Measurements from ENCODE around the gene FBLN1.
"Not testable (repeated sequence)": the region's sequence is repeated elsewhere in the genome, so short reads cannot be mapped to it uniquely, and the experiment has no call there.

FBLN1 gene, protein sequence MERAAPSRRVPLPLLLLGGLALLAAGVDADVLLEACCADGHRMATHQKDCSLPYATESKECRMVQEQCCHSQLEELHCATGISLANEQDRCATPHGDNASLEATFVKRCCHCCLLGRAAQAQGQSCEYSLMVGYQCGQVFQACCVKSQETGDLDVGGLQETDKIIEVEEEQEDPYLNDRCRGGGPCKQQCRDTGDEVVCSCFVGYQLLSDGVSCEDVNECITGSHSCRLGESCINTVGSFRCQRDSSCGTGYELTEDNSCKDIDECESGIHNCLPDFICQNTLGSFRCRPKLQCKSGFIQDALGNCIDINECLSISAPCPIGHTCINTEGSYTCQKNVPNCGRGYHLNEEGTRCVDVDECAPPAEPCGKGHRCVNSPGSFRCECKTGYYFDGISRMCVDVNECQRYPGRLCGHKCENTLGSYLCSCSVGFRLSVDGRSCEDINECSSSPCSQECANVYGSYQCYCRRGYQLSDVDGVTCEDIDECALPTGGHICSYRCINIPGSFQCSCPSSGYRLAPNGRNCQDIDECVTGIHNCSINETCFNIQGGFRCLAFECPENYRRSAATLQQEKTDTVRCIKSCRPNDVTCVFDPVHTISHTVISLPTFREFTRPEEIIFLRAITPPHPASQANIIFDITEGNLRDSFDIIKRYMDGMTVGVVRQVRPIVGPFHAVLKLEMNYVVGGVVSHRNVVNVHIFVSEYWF

DNA sequence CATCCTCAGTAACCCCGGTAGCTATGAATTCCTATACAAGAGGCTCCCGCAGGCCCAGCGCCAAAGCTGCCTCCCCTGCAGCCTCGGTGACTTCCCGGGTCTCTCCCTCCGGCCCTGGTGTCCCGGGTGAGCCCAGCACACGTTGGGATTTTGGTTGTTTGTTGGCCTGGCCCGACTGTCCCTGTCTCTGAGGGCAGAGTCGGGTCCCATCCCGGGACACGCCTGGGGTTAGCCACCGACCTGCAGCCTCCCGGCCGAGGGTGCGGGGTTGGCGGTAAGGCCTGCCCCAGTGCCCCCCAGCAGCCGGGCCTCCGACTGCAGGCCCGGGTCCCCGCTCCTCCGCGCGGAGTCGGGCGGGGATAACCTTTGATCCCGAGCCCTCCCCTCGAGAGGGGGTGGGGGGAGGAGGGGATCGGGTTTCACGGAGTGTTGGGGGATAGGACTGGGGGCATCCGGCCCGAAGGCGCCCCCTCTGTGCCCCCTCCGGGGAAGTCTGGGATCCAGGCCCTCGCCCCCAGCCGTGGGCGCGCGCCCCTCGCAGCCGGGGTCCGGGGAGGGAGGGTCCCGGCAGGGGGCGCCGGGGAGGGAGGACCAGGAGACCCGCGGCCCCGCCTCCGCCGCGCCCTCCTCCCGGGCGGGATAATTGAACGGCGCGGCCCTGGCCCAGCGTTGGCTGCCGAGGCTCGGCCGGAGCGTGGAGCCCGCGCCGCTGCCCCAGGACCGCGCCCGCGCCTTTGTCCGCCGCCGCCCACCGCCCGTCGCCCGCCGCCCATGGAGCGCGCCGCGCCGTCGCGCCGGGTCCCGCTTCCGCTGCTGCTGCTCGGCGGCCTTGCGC lies at the start of gene FBLN1:
TSS of gene FBLN1 (plus strand) at position 669 of the 835 bp plus-strand sequence. CDS start at position 772, 103 bp downstream.
- no peak for DNase-seq (ENCODE audit: low read depth in 2 of 2)

DNA sequence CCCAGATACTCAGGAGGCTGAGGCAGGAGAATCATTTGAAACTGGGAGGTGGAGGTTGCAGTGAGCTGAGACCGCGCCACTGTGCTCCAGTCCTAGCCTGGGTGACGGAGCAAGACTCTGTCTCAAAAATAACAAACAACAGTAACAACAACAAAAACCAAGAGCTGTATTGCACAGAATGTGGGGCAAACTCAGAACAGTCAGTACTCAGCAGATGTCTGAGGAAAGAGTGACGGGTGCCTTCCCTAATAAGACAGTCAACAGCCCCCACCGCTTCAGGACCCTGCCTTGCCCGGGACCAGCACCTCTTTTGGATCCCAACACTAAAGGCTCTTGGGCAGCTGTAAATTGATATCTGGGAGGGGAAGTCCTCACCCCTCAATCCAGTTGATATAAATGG lies 48.9 kb upstream of the FBLN1 start:
- no peak for DNase-seq (ENCODE audit: low read depth in 2 of 2)

DNA sequence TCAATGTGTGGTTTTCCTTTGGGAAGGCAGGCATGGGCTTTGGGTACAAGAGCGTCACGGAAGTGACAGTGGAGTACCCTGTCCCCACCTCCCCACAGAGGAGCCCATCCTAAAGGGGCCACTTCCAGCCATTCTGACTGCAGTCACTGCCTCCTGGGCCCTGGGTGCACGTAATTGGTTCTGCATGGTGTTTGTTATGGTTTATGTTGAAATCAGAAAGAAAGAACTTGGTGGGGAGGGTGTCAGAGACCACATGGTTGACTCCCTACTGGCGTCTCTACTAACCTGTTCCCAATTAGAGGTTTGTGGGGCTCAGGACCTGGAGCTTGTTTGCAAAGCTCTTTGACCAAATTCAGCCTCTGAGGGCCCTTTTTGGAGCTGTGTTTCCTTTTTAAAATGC lies 48.4 kb upstream of the FBLN1 start:
- no peak for DNase-seq (ENCODE audit: low read depth in 2 of 2)

DNA sequence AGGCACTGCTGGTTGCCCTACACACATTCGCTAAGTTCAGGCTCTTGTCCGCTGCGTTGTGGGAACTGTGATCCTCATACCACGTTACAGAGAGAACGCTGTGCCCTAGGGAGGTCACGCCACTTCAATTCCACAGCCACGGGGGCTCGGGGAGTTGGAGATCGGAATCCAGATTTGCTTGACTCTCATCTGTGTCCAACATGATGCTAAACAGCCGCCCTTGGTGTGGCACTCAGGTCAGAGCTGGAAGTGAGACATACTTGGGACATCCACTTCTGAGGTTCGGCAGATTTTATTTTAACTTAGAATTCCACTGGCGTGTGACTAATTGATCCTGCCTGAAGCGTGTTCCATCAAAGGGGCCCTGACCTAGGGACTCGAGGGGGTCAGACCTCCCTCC lies 47.5 kb upstream of the FBLN1 start:
- no peak for DNase-seq (ENCODE audit: low read depth in 2 of 2)

DNA sequence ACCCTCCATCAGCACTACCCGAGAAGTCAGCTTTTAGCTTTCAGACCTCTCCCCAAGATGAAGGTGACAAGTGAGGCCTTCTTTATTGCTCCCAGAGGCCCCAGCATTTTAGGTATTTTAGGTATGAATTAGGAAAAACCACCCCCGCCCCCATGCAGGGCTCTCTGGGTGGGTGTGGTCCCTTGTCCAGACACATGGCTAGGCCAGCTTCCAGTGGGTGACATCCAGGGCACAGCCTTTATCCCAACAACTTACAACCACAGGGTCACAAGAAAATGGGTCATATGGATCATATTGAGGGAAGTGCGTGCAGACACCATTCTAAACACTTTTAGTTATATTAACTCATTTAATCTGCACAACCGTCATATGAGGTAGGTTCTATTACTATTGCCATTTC lies 47.1 kb upstream of the FBLN1 start:
- DNase-seq (ENCODE audit: low read depth in 2 of 2): no peak

DNA sequence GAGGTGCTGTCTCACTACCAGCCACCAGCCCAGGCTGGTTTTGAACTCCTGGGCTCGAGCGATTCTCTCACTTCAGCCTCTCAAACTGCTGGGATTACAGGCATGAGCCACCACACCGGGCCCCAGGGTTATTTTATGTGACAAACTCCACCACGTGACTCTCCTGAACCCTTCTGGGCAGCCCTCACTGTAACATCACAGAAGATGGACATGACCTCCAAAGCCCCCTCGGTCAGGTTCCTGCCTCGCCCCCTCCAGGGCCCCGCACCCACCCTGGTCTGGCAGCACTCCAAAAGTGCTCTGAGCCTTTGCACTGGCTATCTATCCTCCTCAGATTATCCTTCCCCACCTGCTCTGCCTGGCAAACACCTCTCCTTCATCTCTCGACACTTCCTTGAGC lies 45.9 kb upstream of the FBLN1 start:
- DNase-seq (ENCODE audit: low read depth in 2 of 2): no peak

DNA sequence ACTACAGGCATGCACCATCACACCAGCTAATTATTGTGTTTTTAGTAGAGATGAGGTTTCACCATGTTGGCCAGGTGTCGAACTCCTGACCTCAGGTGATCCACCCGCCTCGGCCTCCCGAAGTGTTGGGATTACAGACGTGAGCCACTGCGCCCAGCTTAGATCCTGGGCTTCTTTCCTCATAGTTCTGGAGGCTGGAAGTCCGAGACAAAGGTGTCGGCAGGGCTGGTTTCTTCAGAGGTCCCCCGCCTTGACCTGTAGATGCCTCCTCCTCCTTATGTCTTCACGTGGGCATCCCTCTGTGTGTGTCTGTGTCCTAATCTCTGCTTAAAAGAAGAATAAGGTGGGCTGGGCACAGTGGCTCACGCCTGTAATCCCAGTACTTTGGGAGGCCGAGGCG lies 44.2 kb upstream of the FBLN1 start:
- no peak for DNase-seq (ENCODE audit: low read depth in 2 of 2)

DNA sequence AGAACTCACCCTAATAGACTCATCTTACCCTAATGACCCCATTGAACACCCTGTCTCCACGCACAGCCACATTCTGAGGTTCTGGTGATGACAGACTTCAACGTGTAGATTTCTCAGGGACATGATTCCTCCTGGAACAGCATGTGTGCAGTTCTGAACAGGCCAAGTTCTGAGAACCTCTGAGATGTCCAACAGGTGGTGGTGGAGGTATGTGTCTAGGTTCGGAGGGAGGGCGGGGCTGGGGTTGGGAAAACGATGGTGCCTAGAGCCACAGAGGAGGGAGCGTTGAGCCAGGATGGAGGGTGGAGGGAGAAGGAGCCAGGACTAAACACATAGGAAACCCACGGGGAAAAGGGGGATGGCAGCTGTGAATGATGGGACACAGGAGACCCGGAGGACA lies 43.4 kb upstream of the FBLN1 start:
- DNase-seq (ENCODE audit: low read depth in 2 of 2): no peak

DNA sequence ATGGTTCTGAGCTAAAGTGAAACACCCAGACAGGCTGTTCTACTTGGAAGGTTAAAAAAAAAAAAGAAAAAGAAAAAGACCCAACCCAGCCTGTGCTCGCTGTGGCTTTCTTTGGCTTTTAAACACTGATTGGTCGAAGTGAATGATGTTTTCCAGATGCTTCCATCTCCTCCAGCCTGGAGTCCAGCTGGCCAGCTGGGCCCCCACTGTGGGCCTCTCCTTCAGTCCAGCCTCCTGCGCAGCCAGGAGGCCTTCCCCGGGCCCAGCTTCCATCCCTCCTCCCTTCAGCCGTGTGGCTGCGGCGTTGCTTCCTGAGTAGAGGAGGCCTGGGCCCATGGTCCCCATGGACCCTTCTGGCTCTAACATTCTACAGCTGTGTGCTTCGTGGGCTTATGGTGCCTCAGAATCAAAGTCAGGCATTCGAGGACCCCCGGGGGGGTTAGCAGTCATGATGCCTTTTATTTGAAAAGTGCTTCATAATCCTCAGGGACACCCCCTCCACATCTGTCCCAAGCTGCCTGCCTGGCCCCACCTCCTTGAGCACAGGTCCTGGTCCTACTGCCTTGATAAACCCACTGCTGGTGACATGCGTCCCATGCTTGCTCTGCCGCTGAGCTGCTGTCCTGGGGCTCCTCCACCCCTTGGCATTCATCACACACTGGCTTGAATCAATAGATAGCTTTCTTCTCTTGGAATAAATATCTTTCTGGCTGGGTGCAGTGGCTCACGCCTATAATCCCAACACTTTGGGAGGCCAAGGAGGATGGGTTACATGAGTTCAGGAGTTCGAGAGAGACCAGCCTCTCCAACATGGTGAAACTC lies 42.2 kb upstream of the FBLN1 start:
- DNase-seq (ENCODE audit: low read depth in 2 of 2): no peak

DNA sequence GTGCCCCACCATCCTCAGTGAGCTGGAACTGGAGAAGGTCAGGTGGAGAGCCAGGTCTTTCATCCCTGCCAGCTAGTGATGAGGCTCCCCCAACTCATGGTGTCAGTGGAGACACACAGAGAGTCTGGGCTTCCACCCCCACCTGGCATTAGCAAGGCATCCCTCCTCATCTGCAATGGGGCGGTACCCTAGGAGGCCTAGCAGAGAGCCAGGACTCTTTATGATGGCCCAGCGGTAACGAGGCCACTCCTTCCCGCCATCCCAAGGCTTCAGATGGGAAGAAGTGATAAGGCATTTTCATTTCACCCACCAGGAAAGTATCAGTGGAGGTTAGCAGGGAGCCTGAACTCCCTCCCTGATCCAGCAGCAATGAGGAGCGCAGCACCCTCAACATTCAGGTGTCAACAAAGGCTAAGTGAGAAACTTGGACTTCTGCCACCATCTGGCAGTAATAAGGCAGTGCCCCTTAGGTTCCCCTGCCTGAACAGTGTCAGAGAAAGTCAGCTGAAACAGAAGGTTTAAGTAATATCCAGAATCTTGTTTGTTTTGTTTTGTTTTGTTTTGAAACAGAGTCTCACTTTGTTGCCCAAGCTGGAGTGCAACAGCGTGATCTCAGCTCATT lies 40.5 kb upstream of the FBLN1 start:
- no peak for DNase-seq (ENCODE audit: low read depth in 2 of 2)

DNA sequence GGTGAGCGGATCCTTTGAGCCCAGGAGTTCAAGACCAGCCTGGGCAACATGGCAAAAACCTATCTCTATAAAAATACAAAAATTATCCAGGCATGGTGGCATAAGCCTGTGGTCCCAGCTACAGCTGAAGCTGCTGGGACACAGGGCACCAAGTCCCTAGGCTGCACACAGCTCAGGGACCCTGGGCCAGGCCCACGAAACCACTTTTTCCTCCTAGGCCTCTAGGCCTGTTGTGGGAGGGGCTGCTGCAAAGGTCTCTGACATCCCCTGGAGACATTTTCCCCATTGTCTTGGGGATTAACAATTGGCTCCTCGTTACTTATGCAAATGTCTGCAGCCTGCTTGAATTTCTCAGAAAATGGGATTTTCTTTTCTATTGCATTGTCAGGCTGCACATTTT lies 39.0 kb upstream of the FBLN1 start:
- not testable (repeated sequence) for DNase-seq (ENCODE audit: low read depth in 2 of 2)

DNA sequence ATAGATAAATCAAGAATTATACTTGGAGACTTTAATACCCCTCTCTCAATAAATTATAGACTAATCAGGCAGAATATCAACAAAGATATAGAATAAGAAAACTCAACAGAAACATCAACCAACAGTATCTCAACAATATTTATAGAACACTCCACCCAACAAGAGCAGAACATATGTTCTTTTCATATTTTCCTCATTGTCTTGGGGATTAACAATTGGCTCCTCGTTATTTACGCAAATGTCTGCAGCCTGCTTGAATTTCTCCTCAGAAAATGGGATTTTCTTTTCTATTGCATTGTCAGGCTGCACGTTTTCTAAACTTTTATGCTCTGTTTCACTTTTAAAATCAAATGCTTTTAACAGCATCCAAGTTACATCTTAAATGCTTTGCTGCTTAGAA lies 37.0 kb upstream of the FBLN1 start:
- DNase-seq (ENCODE audit: low read depth in 2 of 2): no peak

DNA sequence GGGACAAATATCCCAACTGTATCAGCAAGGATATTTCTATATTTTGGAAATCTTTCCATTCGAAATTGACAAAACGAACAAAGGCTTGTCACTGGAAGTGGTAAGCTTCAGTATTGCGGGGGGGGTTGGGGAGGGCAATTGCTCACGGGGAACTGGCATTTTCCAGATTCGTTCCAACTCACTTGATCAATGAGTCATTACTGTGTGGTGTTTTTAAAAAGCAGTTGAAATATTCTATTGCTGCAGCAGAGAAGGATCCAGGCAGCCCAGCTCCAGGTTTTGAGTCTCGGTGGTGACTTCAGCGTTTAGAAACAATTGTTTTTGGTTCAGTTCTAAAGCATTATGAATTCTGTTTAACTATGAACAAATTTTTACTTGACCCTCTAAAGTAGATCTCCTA lies 33.8 kb upstream of the FBLN1 start:
- DNase-seq (ENCODE audit: low read depth in 2 of 2): no peak

DNA sequence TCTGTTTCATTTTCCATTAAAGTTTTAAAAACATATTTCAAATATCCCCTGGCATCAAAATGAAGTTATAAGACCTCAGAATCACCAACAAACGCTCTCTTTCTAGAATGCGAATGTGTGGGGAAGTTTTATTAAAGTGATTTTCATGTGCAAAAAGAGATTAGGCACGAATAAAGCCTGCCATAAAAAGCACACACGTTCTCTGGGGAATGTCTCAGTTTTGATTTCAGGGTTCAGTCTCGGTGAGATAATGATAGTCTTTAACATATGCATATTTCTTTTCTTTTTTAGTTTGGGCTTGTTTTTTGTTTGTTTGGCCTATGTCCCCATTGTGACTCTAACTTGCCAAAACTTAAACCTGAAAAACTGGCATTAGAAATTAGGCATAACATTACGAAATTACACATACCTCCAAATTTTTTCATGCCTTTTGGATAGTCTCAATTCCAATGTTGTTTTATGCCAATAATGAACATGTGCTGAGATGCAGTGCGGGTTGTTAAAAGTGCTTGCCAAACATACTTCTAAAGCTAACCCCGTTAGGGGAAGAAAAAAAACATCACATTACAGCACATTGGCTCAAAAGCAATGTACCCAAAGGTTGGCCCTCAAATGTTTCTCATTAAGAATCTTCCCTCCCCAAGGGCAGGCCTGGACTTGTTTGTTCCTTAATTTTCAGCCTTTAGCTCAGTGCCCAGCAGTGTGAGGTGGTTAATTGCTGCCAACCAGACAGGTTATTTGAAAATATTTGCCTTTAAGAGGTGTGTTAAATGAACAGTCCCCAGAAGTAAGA lies 33.2 kb upstream of the FBLN1 start:
- DNase-seq (ENCODE audit: low read depth in 2 of 2): no peak

DNA sequence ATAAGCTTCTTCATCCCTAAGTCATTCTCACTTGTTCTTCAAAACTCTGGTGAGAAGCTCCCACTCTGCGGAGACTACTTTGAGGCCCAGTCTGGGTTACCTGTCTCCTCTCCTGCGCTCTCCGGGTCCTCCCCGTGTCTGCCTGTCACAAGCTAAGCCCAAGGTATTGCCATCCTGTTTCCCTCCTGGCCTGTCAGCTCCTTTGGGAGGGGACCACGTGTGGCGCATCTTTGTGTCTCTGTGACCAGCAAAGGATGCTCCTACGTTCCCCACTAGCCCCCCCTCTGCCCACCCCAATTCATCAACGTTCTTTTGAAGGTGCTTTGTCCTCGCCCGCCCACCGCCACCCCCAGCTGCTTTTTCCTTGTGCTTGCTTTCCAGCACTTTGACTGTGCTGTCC lies 31.8 kb upstream of the FBLN1 start:
- DNase-seq (ENCODE audit: low read depth in 2 of 2): no peak

DNA sequence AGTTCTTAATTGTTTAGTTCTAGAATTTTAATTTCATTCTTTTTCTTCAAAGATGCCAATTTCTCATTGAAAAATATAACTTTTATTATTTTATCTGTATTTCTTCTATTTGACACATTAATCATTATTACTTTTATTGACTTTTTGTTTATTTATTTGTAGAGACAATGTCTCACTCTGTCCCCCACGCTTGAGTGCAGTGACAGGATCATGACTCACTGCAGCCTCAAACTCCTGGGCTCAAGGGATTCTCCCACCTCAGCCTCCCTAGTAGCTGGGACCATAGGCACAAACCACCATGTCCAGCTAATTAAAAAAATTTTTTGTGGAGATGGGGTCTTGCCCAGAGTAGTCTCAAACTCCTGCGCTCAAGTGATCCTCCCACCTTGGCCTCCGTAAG lies 30.3 kb upstream of the FBLN1 start:
- no peak for DNase-seq (ENCODE audit: low read depth in 2 of 2)

DNA sequence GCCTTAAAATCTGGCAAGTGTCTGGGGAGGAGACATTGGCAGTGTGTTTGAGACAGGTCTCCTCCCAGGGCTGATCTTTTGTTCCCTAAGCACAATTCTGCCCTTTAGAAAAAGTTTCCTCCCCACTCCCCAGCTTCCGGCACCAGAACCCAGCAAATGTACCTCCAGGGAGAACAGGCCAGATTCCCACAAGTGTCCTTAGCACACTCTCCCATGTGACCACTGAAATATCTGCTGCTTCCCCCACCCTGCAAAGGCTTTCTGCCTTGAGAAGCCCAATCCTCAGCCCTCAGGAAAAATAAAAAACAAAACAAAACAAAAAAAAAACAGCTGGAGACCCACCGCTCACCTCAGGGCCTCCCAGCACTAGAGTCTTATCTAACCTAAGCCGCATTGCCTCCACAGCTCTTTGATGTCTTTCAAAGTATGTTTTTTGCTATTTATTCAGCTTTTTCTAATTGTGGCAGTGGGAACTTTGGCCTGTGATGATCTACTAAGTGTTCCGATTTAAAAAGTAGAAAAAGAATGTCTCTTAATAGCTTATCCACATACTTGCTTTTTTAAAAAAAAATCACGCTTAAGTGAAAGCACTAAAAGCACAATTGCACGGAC lies 29.0 kb upstream of the FBLN1 start:
- no peak for DNase-seq (ENCODE audit: low read depth in 2 of 2)

DNA sequence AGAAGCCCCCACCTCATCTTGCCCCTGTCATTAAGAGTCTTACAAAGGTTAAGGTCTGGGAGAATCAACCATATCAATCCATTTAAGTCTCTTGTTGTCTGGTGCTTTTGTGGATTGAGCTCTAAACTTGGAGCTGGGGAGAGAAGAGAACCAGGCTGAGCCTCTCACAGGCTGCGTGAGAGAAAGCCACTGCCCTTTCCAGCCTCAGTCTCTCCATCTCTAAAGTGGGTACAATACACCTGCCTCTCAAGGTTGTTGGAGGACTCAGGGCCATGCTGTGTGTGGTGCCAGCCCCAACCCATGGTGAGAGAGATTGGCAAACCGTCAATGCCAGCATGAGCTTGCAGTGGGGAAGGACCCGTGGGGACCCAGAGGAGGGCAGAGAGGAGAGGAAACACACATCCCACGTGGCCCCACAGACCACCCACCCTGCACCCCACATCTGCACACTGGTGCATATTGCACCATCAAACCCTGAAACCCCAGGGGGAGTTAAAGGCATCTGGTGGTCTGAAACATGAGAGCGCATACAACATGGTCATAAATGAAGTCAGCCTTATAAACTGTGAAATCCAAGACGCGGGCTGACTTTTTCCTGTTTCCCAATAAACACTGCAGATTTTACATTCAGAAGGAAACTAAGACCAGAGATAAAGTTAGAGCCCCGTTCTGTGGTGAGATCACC lies 27.5 kb upstream of the FBLN1 start:
- no peak for DNase-seq (ENCODE audit: low read depth in 2 of 2)

DNA sequence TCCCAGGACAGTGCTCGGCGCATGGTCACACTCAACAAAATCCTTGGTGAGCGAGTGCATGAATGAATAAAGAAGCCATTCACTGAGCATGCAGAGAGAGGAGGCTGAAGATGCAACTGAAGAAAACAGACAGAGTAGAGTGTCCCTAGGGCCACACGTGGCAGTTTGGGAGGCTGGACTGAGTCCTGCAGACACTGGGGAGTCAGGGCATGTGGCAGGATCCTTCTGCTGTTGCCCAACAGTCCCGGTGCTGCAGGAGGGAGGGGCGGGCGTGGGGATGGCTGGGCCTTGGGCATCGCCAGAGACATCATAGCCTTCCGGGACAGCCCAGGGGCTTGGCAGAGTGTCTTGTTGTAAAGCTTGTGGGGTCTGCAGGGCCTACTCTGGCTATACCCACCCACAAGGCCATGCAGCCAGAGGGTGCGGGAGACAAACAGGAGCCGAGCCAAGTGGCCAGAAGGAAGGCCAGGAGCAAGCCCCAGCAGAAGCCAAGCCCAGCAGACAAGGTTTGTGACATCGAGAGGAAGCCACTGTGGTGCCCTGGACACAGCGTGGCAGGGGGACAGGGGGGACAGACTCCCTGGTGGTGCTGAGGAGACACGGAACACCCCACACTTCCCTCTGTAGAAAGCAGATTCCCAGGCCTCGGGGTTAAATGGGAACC lies 26.7 kb upstream of the FBLN1 start:
- no peak for DNase-seq (ENCODE audit: low read depth in 2 of 2)
